IPS-NIHi11 (cell line): ENCODE data around the gene UBE4B.
"Not testable (repeated sequence)": the region's sequence is repeated elsewhere in the genome, so short reads cannot be mapped to it uniquely, and the experiment has no call there.

Experiments
- DNase-seq: peaks from one replicate; pipeline ENCODE4 v3.0.0; 2012; ENCODE audit warnings: mixed read lengths, low spot score

The UBE4B gene

DNA sequence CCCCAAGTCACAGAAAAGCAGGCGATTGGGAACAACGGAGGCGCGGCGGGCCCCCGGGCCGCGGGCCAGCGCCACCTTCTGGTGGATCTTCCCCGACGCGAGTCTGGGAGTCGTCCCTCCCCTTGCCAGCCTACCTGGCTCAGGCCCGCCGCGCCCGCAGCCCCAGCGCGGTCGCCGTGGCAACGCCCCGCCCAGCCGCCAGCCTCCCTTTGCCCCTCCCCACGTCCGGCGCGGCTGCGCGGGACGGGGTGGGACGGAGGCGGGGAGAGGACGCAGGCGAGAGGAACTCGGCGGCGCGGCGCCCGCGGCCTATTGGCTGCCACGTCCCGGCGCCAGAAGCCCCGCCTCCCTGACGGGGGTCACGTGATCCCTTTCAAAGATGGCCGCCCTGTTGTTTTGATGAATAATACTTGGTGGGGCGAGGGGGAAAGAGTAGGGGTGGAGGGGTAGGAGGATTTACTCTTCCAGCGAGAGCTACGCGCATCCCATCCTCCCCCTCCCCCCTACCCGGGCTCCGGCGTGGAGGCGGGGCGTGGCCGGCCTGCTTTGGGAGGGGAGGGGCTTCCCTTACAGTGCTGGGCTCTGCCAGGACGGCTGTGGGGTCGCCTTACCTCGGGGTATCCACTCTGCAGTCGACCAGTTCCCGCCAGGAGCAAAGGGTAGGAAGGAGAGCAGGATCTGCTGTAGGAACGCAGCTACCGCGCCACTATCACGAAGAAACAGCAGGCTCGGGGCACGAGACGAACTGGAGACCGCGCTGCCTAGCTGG, at the start of gene UBE4B:
UBE4B (plus strand) TSS at position 369 of the 769 bp plus-strand sequence. CDS start 713 bp downstream, outside the sequence.
- peak; percentile 98 for DNase-seq

- DNase-seq = no peak
Measured at GRCh38 chr1:9984253-9984652, 48.5 kb upstream of the UBE4B start.

- no peak for DNase-seq
Measured at GRCh38 chr1:9985001-9985400, 47.8 kb upstream of the UBE4B start.

DNA sequence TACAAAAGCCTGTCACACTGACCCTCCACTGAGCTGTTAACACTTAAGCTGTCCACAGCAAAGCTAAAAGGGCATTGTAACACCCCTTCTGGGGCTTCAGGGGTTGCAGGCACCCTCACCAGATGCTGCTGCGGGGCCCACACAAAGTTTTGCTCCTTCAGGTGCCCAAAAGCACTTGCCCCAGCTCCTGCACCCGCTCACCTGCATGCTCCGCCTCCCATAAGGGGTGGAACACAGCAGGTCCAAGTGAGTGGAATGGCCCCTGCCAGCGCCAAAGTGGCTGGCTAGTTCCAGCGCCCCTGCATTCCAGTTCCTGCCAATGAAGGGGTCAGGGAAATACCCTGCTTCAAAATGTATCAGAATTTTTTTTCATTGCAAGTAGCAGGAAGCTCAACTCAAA, 43.0 kb upstream of the UBE4B start:
- DNase-seq = no peak

GRCh38 chr1:9990944-9991343, 41.8 kb upstream of the UBE4B start:
- no peak for DNase-seq

GRCh38 chr1:9992910-9993309, 39.8 kb upstream of the UBE4B start:
- no peak for DNase-seq

GRCh38 chr1:9993561-9994075, 39.1 kb upstream of the UBE4B start:
- DNase-seq = no peak

DNA sequence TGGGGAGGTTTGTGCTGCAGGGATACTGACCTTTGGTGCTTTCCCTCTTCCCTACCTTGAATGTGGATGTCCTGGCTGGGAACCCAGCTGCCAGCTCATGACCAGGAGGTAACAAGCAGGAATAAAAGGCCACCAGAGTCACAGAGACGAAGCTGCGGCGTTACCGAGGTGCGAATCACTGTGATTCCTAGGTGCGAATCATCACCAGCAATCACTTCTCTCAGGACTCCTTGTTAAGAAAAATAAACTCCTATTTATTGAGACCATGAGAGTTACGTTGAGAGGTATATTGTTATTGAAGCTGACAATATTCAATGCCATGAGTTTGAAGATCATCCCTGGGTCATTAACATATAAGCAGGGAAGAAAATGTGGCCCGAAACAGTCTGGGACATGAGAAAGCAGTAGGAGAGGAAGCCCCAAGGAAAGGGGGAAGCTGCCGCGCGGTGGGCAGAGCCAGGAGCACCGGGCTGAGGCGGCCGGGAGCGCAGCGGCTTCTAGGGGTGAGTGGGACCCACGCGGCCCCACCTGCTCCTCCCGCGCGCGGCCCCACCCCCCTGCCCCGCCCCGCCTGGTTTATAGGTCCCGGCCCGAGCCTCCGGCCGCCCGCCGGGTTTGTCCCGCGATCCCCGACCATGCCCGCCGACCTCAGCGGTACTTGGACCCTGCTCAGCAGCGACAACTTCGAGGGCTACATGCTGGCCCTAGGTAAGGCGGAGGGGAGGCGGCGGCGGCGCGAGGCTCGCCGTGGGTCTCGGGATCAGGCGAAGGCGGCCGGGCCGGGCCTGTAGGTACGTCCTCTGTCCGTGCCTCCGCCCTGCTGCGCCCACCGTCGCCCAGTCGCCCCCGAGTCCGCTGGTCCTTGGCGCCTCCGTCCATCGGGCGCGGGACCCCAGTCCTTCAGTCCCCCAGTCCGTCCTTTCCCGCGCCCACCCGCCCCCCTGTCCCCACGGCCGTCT, 35.9 kb upstream of the UBE4B start, which contains the start of gene RBP7:
RBP7 (plus strand) TSS at position 605 of the 959 bp plus-strand sequence; CDS start at position 636, 31 bp downstream.
- peak; percentile 75 for DNase-seq

DNA sequence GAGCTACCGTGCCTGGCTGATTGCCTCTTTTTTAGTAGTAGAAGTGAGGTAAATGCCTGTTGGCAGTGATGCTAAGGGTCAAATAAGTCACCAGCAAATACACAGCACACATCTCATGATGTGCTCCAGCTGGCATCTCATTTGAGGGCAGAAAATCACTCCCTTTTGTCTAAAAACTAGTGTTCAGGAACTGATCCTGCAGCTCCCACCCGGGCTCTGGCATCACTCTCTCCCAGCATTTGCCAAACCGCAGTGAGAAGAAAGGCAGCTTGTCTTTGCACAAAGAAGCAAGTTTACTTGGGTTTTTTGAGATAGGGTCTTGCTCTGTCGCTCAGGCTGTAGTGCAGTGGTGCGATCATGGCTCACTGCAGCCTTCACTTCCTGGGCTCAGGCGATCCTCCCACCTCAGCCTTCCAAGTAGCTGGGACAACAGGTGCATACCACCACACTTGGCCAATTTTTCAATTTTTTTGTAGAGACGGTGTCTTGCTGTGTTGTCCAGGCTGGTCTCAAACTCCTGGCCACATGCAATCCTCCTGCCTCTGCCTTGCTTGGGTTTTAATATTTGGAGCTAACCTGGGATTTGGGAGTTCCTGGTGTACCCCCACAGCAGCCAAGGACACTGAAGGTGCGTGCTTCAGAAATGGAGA, 31.6 kb upstream of the UBE4B start:
- no peak for DNase-seq

DNA sequence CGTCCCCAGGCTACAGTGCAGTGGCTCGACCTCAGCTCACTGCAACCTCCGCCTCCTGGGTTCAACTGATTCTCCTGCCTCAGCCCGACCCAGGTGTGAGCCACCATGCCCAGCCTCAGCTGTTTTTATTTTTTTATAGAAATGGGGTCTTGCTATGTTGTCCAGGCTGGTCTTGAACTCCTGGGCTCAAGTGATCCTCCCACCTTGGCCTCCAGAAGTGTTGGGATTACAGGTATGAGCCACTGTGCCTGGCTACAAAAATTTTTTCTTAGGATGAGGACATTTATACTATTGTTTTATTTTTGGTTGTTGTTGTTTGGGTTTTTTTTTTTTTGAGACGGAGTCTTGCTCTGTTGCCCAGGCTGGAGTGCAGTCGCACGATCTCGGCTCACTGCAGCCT, 27.5 kb upstream of the UBE4B start:
- not testable (repeated sequence) for DNase-seq

GRCh38 chr1:10007169-10007568, 25.6 kb upstream of the UBE4B start:
- DNase-seq = no peak

GRCh38 chr1:10014016-10014415, 18.7 kb upstream of the UBE4B start:
- DNase-seq = no peak

DNA sequence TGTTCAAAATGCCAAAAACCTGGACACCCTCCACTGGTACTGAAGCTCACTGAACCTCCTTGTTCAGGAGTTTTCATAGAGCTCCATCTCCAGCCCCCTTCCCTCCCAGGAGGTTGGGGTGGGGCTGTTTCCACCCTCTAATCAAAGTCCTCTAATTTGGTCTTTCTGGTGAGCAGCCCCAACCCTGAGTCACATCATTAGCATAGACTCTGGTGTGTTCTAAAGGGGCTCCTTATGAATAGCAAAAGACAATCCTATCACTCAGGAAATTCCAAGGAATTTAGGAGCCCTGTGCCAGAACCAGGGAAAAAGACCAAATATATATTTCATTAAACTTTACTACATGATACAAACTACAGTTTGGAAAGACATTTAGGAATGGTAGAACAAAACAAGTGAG, 13.2 kb upstream of the UBE4B start:
- no peak for DNase-seq

DNA sequence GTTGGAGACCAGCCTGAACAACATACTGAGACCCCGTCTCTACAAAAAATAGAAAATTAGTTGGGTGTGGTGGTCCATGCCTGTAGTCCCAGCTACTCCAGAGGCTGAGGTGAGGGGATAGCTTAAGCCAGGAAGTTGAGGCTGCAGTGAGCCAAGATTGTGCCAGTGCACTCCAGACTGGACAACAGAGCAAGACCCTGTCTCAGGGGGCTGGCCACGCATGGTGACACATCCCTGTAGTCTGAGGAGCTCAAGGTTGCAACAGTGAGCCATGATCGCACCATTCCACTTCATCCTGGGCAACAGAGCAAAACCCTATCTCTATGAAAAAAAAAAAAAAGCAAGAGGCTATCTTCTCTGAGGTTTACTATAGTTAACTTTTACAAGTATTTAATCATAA, 12.7 kb upstream of the UBE4B start:
- DNase-seq = no peak

DNA sequence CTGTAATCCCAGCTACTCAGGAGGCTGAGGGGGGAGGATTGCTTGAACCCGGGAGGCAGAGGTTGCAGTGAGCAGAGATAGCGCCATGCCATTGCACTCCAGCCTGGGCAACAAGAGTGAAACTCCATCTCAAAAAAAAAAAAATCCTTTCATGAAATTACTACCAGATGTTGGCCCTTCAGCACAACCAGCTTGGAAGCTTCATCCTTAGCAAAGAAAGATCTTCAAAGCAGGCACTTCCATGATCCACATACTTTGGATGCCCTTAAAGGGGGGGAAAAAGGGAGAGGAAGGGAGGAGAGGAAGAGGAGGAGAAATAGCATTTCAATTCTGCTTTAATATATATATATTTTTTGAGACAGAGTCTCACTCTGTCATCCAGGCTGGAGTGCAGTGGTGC, 12.1 kb upstream of the UBE4B start:
- not testable (repeated sequence) for DNase-seq

- not testable (repeated sequence) for DNase-seq
Measured at GRCh38 chr1:10021992-10022391, 10.8 kb upstream of the UBE4B start.

DNA sequence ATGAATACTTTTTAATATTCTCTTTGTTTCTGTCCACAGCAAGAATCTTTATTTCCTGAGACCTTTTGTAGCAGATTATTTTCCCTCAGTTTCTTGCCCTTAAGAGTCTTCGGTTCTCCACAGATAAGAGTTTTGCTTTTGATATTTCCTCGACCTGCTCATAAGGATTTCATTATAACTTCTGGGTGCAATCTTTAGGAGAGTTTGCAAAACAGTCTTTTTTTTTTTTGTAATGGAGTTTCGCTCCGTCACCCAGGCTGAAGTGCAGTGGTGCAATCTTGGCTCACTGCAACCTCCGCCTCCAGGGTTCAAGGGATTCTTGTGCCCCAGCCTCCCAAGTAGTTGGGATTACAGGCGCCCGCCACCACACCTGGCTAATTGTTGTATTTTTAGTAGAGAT, 10.1 kb upstream of the UBE4B start:
- no peak for DNase-seq

DNA sequence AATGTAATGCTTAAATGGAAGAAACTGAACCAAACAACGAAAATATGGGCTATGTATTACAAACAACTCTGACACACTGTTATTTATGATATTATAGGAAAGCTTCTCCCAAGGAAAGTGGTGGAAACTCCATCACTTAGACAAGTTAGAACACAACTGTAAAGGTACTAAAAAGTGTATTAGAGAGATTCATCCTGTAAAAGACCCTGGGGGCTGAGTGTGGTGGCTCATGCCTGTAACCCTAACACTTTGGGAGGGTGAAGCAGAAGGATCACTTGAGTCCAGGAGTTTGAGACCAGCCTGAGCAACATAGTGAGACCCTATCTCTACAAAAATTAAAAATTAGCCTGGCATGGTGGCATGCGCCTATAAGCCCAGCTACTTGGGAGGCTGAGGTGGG, 7.4 kb upstream of the UBE4B start:
- no peak for DNase-seq

DNA sequence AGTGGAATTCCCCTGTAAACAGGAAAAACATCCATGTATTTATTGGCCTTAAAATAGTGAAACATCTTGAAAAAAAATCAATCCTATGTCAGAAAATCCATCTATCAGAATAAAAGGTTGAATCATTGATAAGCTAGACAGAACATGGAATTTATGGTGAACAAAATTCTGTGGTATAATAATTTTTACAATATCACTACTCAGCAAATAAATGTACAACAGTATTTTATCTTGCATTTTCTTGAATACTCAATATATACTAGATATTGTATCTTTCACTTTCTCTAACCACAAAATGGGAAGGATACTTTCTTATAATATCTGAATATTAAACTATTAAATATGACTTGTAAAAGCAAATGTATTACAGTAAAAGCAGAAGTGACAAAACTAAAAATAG, 5.7 kb upstream of the UBE4B start:
- no peak for DNase-seq

GRCh38 chr1:10028956-10029500, 3.7 kb upstream of the UBE4B start:
- DNase-seq = not testable (repeated sequence)

GRCh38 chr1:10031461-10031860, 1.3 kb upstream of the UBE4B start:
- no peak for DNase-seq

DNA sequence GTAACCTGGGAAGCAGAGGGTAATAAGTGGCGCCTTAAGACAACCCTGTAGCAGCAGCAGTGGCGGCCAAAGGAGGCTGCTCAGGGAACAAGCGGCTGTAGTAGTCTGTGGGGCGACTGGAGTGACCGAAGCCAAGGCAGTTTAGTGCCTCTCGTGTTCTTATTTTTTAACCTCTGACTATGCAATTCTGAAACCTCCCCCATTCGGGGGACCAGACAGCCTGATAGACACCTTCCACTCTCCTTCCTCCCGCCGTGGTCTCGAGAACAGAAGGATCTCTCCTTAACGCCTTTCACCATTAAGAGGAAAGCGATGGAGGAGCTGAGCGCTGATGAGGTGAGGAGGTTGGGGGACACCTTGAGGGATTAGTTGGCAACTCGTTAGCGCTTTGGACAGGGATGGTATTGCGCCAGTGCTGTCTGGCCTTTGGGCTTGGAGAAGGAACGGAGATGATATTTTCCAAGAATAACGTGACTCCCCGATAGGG, 644 bp downstream of the UBE4B start:
- no peak for DNase-seq
